ENCODE data around the gene FCN3.

Gene FCN3

DNA sequence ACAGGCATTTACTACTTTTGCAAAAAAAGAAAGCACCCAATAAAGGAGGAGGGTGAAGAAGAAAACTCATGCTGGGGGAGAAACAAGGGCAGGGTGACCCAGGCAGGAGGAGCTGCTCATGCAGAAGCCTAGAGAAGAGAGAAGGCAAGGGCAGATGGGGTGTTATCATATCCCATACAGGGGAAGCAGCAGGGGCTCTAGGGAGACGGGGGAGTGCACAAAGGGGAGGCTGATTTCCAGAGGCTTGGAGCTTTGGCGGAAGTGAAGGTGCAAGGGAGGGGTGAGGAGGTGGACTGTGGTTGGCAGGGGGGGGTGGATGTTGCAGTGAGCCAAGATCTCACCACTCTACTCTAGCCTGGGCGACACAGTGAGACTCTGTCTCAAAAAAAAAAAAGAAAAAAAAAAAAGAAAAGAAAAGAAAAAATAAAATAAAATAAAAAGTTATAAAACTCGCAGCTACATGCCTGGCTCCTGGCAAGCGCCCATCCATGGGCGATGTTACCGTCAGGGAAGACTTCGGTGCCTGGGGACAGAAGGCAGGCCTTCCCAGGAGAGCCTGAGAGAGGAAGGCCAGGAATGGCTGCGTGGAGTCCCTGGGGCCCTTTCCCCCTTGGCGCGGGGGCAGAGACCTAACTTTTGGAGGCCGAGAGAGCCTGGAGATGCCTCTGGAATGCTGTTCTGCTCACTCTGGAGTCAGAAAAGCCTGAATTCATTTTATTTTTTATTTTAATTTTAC lies 3.3 kb upstream of the FCN3 start:
- DNase-seq: no peak

DNA sequence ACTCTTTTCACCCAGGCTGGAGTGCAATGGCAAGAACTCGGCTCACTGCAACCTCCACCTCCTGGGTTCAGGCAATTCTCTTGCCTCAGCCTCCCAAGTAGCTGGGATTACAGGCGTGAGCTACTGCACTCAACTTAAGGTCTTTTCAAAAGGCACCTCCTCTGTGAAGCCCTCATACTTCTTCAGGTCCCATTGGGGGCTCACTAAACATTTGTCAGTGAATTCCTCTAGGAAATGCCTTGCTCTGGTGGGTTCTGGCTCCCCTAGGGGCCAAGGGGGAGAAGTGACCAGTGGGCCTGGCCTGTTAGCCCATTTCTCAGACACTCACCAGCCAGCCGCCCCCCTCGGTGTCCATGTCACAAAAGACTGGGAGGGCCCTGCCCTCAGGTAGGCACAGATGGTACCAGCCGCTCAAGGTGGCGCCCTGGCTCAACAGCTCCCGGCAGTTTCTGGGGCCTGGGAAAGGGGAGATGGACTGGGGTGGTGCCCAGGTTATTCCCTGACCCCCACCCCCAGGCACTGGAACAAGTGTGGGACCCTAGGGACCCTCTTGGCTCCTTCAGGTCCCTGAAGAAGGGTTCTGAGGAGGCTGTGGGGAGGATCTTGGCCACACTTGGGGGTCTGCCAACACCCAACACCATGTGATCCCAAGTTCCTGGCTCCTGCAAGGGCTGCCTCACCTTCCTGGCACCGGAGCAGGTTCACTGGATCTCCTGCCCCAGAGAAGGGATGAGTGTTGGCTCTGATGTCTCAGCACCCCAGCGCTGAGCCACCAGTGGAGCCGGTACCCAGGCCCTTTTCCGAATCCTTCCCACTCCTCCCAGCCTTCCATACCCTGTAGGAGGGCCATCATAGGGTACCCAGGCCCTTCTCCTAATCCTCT lies 1.6 kb downstream of the FCN3 start:
- DNase-seq: no peak

DNA sequence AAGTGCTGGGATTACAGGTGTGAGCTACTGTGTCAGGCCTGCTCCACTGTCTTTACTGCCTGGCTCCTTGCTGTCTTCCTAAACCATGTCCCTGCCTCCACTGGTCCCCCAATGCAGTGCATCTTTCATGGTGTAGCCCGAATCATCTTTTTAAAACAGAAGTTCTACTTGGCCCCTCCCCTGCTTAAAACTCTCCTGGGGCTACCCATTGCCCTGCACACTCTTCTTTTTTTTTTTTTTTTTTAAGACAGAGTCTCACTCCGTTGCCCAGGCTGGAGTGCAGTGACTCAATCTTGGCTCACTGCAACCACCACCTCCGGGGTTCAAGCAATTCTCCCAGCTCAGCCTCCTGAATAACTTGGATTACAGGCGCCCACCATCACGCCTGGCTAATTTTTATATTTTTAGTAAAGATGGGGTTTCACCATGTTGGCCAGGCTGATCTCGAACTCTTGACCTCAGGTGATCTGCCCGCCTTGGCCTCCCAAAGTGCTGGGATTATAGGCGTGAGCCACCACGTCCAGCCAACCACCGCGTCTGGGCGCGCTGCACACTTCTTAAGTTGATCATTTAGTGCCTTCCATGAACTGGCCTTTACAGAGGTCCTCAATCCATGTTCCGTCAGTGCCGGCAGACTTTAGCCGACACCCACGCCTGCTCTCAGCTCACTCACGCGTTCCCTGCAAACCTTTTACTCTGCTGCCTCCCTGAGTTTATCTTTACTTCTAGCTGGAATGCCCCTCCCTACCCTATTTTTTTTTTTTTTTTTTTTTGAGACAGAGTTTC lies 2.4 kb downstream of the FCN3 start:
- no peak for DNase-seq

DNA sequence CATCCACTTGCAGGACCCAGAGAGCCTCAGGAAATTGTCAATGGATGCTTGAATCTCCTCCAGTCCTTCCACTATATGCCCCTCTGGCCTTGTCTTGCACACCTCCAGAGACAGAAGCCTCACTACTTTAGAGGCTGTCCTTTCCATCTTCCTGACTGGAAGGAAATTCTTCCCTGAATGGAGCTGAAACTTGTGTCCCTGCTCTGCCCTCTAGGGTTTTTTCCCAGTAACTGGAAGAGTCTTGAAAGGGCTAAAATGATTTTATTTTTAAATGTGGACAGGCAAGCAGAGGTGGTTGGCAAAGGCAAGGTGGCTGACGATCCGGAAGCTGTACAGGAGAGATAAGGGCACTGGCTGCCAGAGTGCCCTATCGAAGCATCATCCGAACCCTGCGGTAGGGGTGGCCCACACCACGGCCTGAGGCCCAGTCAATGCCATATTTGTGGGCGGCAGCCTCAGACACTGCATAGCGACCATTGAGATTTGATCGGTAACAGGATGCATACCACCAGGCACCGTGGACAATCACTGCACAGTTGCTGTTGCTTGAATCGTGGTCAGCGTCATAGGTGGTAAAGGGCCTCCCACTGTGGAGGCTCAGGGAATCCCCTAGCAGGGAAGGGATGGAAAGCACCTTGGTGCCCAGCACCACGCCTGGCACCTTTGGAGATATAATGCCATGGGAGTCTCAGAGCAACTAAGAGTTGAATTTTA lies 5.6 kb downstream of the FCN3 start:
- DNase-seq: no peak

DNA sequence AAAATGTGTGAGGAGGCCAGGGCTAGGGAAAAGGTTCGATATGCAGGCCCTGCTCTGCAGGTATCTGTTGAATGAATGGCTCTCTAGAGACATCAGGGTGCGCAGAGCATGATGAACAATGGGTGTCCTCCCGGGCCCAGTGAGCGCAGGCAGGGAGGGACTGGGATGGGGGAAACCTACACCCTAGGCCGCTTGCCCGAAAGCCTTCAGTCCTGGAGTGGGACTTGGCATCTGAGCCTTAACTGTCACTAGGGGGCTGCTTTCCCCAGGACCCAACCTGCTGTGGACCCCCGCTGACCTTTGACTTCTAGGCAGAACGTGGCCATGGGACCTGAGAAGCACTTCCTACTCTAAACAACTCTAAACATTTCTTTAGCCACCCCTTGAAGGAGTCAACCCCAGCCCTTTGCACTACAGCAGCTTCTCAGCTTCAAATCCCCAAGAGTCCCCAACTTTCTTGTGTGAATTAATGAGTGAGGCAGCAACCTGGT lies 7.4 kb downstream of the FCN3 start:
- DNase-seq: no peak

DNA sequence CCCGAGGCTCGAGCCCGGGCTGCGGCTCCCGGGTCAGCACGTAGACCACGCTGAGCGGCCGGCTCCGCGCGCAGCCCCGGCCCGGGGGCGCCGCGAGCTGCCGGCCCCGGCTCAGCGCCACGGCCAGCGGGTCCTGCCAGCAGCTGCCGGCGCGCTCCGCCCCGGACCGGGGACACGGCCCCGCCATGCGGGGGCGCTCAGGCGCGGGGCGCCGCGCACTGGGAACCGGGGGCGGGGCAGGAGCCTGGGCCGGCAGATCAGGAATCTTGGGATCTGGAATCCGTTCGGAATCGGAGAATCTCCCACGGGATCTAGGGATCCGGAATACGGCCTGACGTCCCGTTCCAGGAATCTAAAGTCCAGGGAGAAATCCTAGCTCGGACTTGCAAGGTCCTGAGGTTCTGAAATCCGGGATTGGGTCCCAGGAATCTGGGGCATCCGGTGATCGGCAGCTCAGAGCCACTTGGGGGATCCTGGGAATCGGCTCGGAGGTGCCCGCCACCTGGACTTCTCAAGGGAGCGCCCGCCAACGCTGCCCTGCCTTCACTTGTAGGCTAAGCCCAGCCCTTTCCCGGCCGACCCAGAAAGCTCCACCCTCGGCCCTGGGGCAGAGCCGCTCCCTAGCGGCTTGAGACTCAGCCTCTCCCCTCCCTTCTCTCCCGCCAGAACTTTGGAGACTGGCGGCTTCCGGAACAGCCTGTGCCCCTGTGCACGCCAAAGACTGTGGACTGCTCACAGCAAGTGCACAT lies 8.0 kb downstream of the FCN3 start, which contains the start of gene MAP3K6:
MAP3K6 (minus strand) TSS at position 551 of the 749 bp plus-strand sequence; CDS start at position 187, 364 bp downstream.
- peak; percentile 69 for DNase-seq

DNA sequence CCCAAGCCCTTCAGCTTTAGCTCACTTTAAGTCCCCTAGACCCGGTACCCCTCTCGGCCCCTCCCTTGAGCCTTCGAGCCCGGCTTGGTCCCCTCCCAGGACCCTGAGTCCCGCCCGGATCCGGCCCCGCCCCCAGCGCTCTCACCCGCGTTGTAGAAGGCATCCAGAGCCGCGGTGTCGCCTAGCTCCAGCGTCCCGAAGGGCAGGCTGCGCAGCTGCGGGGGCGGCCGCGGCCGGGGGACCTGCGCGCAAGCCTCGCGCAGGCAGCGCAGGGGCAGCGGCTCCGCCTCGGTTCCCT lies 8.6 kb downstream of the FCN3 start:
- peak; percentile 90 for DNase-seq

DNA sequence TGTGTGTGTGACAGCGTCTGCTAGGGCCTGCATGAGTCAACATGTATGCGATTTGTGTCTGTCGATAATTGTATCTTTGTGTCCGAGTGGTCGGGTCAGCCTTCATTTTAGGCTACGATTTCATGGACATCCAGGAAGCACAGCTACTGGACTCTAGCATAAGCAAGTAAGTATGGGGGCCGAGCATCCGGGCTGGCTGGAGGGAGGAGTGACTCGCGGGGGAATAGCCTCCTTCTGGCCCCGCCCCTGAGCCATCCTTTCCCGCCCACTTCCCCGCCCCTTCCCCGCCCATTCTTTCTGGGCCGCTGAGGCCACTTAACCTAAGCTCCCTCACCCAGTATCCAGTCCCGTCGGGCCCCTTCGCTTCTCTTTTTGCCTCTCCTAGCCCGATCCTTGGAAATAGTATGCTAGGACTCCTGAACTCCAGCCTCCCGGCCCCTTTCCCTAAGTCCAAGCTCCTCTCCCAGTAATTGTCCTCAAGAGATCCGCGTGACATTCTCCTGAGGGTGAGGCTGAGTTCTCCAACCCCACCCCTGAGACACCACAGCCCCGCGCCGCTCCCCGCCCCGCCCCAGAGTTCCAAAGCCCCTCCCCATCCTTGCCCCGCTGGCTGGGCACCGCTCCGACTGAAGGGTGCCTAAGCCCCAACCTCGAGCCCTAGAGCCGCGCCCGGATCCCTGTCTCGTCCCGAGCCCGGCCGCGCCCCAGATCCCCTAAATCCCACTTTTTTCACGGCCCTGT lies 9.1 kb downstream of the FCN3 start:
- DNase-seq: peak; percentile 91

DNA sequence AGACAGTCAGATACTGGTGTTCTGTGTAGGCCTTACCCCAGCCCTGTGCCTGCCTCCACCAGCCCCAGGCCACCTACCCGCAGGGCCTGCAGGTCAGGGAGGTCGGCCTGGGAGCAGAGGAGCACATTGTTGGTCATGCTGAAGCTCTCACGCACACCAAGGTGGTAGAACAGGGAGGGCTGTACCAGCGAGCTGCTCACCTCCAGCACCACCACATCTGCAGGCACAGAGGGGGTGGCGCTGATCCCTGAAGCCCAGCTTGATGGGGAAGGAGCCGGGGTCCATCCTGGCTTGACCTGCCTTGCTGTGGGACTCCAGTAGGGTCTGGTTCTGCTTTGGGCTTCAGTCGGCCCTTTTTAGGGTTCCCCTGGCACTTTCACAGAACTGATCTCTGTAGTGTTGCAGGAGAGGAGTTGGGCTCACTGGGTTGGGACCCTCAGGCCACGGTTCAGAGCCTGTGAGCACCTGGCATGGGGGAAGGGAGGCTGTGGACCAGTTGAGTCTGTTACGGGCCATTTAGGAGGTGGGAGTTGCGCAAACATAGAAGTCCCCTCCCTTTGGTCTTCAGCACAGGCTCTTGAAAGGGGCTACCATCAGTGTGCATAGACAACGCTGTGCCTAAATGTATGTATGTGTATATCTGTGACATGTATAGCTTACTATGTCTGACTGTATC lies 9.8 kb downstream of the FCN3 start:
- DNase-seq: no peak

DNA sequence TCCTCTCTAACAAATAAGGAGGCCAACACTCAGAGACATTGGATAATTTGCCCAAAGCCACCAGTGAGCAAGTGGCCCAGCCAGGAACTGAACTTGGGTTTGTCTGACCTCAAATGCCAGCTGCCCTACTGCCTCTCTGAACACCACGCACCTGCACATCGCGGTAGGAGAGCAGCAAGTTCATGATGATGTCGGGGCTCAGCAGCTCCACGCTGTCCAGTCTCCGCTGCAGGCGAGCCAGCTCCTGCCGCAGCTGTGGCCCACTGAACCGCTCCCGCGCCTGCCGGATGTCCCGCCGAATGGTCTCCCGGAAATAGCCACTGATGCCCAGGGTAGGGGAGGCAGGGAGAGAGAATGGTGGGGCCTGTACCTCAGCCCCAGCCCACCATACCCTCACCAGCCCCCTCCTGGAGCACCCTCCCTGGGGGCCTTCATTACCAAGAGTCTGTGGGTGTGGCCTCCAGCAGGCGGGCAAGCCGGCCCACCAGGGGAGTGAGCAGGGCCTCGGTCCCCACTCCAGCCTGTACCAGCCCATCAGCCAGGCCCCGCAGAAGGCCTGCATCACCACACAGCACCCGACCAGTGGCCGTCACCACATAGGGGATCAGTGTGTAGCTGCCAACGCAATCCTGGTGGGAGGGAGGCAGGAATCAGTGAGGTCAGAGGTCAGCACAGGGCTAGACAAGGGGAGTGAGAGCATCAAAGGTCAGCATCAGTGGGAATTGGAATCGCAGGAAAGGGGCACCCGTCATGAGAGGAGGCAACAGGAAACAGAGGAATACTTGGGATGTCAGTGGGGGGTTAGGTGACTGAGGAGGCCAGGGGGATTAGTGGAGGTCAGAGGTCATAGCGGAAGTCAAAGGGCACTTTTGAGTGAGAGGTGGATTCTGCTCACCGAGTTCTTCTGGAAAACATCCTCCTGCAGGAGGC lies 10.6 kb downstream of the FCN3 start:
- DNase-seq: no peak

DNA sequence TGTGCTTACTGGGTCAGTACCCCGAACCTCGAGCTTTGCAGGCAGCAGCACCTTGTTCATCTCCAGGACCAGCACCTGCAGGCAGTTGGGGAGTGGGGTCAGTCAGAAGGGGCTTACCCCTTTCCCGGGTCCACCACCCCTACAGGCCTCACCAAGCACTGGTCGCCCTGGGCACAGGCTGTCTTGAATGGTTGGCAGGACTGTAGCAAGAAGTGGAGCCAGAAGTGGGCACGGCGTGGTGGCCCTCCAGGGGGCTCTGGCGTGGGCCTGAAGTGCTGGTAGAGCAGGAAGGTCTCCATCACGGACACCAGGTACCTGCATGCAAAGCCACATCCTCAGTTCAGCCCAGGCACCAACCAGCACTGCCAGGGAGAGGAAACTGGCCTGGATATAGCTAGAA lies 13.1 kb downstream of the FCN3 start:
- DNase-seq: no peak

DNA sequence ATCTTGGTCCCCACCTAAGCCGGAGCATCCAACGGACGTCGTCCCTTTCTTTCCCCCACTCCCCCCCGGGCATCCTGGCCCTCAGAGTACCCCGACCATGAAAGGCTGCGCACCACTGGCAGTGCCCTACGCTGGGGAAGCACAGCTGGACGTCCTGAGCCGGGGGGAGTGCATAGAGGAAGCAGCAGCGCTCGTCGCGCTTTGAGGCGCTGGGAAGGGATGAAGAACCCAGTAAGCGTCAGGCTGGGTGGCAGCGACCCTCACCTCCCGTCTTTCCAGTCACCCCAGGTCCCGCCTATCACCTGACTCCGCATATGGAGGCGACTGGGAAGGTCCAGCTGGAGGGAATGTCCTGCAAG lies 13.6 kb downstream of the FCN3 start:
- no peak for DNase-seq

DNA sequence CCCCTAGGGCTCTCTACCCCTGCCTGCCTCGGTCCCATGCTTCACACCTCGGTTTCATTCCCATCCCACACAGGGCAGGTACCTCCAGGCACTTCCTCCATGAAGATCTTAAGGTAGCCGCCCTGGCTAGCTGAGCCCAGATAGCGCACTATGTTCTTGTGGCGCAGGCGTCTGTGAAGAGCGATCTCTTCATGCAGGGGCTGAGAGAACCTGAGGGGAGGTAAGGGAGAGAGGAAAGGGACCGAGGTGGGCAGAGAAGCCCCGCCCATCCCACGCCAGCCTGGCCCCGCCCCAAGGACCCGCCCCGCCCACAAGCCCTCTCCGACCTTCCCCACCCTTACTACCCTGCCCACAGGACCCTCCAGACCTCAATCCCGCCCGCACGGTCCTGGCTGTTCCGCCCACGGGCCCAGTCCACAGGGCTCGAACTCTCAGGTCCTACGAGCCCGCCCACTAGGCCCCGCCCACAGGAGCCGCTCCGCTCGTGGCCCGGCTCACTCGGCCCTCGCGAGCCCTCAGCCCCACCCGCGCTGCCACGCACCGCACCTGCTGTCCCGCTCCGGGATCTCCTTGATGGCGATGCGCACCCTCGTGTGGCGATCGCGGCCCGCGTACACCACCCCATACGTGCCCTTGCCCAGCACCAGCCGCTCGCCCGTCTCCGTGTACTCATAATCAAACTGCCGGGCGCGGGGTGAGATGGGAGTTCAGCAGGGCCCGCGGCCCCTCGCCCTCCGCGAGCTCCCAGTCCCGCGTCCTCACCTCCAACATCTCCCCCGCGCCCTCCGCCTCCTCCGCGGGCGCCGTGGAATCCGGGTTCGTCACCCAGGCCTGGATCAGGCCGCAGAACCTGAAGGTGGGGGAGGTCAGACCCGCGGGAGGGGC lies 14.2 kb downstream of the FCN3 start:
- no peak for DNase-seq

DNA sequence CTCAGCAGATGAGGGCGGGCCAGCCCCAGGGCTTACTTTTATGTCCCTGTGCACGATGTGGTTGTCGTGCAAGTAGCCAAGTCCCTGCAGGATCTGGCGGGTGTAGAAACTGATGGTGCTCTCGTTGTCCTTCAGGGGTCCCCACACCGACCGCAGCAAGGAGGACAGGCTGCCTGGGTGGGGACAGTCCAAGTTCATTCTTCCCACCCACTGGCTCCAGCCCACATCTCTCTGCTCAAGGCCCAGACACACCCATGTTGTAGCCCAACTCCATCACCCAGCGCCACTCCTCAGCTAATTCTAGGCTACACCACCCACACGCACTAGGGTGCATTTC lies 14.8 kb downstream of the FCN3 start:
- no peak for DNase-seq

DNA sequence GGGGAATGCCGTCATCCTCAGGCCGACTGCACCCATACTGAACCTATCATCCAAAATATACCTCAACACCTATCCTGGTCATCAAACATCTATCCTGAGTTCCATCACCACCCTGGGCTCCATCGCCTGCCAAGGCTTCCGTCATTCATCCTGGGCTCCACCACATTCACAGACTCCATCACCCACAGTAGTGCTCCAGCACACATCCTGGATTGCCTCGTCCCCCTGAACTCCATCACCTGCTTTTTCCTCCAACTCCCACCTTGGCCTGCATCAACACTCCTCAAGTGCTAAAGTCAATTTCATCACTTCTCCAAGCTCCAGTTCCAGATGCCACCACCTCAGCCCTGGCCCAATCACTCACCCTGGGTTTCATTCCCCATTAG lies 15.7 kb downstream of the FCN3 start:
- DNase-seq: no peak

DNA sequence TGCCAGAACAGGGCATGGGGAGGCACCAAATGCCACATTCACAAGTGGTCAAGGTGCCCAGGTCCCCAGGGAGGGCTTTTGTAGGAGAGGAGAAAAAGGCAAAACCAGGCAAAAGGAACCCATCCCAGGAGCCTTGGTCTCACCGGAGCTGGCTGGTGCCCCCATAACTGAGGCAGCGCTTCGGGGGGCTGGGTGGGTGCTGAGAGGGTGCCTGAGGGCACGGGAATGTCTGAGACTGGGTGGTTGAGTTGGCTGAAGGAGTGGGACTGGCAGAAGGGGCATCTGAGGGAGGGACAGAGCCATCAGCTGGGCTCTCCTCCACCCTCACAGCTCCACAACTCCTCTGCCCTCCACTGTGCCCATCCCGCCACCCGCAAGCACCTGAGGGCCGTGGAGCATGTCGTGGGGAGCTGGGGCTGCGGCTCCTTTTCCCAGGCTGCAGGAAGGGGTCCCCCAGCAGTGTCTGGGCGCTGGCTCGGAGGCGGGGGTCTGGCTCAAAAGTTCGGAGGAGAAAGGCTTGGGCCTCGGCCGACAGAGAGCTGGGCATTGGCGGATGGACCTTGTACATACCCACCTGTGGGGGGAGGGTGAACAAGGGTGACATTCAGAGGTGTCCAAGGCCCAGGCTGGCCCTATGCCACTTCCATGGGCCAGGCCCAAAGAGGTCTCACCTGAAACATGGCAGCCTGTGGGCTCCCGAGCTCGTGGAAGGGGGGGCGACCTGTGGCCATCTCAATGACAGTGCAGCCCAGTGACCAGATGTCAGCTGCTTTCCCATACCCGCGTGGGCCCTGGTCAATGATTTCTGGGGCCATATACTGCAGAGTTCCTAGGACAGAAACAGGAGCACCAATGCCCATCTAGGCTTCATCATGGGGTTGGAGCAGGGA lies 16.3 kb downstream of the FCN3 start:
- no peak for DNase-seq

DNA sequence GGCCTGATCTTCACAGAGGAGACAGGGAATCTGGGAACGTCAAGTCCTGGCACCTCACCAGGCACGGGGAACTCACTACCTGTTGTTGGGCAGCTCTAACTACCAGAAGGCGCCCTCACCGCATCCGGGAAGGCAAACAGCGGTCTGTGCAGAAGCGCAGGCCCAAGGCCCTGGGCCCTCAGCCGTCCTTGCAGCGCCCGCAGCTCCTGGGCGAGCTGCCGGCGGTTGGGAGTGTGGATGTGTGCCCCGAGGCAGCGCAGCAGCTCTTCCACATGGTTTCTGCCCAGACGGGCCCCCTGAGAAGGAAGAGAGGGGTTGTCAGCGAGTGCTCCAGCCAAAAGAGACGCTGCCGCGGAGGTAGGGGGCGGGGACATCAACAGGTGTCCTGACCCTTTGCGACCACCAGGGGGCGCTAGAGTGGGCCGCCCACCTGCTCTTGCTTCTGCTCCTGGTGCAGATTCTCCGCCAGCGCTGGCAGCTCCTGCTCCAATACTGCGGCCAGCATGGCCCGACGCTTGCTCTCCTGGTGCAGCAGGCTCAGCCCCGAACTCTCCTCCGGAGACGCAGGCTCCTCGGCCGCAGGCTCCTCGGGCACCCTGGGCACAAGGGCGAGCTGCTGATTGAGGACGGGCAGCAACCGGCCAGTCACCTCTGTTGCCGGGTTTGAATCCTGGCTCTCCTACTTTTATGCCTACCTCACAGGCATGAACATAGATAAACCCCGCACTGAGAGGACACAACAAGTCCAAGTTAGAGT lies 17.2 kb downstream of the FCN3 start:
- no peak for DNase-seq
